GM19467 (cell line): Measurements from ENCODE around the gene PRMT5.
"Not testable (repeated sequence)": the region's sequence is repeated elsewhere in the genome, so short reads cannot be mapped to it uniquely, and the experiment has no call there.

ENCODE experiments used
- ATAC-seq: cut with Tn5 transposase; IDR thresholded peaks from one replicate; pipeline ENCODE4 v1.9.1; 2021; ENCODE audit warnings: mild to moderate bottlenecking, moderate library complexity; ENCODE audit not compliant: unreplicated experiment

Gene PRMT5

DNA sequence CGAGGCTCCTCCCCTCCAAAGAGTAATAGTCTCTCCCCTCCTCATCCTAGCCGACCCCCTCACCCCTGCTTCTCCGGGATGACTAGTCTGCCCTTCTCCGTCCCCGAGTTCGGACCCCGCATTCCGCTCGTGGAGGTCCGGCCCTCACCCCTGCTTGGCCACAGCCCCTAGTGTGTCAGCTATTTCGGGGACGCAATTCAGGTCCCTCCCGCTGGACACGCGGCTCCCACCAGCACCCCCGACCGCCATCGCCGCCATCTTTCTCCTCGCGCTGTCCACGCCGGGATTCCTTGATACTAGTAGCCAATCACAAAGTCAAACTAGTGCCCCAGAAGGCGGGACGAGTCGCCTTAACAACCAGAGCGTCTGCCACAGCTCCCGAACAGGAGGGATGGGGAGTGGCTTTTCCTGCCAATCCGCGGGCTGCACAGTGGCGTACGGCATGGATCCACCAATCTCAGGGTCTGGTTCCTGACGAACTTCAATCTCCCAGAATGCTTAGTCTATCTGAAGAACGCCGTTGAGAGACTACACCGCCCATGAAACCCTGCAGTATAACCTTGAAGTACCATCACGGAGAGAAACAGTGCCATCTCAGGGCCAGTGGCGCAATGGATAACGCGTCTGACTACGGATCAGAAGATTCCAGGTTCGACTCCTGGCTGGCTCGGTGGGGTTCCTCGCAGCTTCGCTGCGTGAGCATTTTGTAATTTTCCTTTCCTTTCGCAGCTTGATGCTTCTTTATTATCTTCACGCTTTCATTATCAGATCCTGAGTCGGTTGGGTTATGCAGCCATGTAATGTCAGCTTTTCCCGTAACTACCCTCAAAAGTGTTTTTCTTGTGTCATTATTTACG lies at the start of gene PRMT5:
TSS of gene PRMT5 (minus strand) at position 273 of the 857 bp plus-strand sequence. CDS start at position 258, 15 bp downstream.
- peak; percentile 91 for ATAC-seq

DNA sequence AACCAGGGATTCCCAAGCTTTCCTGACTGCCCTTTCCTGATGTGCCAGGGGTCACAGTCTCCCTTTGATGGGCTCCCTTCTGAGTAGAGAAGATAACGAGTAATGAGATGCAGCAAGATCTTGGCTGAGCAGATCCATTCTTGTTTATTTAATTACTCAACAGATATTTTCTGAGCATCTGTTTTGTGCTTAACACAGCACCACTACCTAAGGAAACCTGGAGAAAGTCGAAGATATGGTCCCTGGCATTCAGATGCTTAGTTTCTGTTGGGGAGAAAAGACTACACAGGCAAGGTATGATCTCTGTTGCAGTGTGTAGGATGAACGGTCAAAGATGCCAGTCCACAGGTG lies 49.3 kb upstream of the PRMT5 start:
- no peak for ATAC-seq

DNA sequence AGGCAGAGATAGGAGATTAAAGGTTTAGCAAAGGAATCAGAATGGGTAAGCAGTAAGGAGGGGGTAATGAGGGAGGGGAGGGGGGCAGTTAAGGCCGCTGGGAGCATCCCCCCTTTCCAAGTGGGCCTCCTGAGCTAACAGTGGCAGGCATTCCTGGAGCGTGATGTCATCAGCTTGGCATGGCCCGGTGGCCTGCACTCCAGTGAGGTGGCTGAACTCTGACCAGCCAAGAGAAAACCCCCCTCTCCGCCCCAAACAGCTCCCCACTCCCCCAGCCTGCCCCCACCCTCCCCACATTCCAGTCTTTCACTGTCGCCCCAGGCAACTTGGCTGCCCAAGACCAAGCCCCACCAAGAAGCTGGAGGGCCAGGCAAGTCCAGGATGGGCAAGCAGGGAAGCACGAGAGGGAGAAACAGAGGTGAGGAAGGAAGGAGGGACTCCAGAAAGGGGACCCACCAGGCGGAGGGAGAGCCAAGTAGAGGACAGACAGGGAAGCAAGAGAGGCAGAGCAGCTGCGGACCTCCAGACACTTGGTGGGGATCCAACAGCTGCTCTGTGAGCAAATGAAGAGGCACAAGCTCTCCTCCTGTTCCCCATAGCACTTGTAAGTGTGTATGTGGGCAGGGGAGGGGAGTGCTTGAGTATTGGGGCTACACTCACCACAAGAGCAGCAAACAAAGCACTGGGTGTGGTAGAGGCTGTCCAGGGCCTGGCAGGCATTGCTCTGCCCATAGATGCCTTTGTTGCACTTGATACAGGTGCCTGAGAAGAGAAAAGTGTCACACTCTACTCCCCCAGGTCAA lies 48.7 kb upstream of the PRMT5 start:
- ATAC-seq: no peak

DNA sequence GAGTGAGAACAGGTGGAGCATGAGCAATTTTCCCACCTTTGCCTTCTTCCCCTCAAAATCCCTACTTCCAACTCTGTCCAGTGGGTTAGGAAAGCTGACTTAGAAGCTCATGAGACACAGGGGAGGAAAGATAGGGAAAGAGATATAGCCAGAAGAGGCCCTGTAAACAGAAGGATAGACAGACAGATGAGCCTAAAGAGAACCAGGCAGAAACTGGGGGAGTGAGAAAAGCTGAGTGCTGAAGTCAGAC lies 48.2 kb upstream of the PRMT5 start:
- no peak for ATAC-seq

DNA sequence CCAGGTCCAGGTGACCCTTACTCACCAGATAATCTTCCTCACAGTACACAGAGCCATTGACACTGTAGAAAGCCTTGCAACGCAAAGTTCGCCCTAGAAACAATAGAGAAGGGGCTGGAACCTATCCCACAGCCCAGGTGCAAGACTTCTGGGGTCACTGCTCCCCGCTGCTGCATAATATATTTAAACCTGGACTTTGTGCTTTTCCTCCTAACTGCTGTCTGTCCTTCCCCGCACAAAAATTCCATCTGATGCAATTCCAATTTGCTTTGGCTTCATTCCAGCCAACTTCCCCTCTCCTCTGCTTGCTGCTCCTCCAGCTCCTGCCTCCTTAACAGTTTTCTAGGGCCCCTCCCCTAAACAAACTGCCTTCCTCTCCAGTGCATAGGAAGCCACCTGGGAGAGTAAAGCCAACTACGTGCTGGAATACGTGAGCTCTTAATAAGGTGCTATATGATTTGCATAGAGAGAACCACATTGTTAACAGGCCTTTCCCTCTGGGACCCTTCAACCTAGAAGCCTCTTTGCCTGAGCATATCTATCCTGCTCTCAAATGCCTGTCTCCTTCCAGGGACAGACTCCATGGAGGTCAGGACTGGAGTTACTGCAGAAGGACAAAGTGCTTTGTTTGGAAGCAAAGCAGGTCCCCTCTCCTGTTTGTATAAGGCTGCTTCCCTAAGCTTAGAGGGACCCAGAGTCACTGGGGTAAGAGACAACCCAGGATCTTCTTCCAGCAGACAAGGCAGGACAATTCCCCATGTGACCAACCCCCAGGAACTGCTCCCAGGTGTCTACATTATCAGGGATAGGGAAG lies 47.7 kb upstream of the PRMT5 start:
- ATAC-seq: no peak

DNA sequence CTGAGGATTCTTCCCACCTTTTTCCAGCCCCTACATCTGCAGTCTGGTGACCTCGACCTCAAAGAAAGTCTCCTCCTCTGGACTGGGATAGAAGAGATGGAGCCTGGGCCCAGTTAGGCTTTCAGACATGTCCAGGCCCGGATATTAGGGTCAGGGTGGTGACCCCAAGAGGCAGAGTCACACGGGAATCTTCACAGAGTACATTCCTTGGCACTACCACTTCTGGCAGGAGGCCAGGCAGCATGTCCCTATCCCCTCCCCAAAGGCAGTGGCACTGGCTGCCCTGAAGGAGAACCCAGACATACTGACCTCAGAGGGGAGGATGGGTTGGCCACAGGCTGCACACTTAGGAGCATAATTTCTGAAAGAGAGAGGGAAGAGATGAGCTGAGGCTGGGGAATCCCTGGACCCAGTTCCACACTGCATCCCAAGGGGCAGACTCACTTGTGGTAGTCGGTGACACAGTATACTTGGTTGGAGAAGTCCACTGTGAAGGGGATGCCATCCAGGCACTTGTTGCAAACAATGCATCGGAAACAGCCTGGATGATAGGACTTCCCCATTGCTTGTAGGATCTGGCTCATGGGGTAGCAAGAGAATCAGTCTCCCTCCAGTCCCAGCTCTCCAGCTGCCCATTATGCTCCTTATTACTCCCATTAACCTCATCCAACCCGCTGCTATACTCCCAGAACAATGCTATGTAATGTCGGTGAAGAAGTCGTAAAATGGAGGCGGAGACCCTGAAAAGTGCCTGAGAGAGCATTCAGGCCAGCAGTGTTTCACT lies 45.5 kb upstream of the PRMT5 start:
- no peak for ATAC-seq

DNA sequence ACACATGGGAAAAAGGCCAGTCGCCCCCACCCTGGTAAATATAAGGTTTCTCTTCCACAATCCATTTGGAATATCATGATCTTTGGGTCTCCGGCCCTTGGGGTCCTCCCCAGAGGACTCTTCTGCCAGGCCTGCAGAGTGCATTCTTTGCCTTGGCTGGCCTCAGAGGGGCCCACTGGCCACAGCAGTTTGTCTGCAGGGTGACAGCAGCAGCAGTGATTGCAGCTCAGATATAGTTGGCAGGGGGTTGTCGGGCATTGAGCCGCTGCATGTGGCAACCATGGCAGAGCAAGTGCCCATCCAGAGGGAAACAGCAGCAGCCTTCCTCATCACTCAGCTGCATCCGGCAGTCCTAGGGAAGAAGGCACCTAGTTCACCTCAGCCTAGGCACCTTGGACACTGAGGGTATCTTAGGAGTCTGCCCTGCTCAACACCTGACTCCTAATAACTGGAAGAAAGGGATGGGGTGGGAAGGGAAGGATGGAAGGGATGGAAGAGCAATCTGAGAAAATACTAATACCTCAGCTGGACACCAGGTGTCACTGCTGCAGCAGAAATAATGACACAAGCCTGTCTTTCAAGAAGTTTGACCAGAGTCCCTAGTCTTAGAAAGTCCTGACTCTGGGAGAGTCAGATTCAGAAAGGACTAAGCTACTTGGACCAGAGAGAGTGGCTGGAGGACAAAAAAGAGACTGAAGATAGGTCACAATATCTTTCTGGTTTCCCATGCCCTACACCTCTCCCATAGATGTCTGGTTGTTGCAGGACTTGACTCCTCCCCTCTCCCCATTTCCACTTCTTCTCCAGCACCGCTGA lies 44.2 kb upstream of the PRMT5 start:
- ATAC-seq: no peak

DNA sequence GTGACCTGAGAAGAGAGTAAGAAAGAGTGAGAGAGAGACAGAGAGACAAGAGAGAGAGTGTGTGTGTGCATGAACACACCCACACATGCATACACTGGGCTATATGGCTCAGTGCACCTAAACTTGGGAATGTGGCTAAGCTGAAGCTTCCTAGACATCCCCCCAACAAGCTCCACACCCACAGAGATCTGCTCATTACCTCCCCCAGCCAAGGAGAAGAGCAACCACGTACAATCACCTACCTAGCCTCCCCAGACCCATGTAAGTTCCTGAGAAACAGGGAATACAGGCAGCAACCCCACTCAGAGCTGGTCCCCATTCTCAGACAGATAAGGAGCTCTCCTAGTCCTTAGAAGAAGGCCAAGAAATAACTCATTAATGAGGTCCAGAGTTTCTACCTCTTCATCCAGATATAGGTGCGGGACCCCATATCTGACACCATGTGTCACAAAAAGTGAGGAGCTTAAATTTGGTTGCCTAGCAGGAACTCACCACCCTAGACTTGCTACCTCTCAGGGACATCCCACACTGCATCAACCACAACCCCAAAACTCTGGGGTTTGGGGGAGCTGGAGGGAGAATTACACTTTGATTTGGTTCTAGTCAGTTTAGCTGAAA lies 43.2 kb upstream of the PRMT5 start:
- no peak for ATAC-seq

DNA sequence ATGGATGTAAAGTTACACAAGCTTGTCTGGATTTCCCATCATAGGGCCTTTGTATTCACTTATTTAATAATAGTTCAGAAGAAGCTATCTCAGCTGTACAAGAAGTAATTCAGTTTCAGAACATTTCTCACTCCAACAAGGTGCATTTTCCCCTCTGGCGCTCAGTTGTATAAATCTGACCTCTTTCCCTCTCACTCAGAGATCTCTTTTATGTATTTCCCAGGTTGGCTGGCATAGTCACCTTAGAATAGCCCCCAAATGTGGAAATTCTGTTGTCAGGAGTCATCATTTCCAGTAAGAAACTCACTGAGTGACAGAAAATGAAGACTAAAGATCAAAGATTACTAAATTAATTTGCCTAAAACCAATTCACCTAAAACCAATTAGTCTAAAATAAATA lies 42.0 kb upstream of the PRMT5 start:
- ATAC-seq: no peak

DNA sequence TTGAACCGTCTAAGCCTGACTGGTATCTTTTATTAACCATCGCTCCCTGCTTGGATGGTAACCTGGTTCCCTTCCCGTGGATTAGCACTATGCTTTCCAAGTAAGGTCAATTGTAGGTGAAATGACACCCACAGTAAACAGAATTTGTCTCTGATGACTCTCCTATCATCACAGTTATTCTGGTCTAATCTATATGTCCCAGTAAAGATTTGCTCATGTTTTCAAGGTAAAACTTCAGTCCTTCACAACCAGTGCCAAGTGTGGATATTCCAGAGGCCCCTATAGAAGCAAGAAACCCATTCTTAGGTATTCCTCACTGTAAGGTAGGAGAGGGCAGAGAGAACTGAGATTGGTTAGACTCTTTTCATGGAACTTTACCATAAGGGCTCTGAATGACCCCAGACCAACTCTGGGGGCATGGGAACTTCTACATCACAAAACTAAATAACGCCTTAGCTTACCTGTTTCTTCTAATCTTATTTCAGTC lies 37.6 kb upstream of the PRMT5 start:
- ATAC-seq: no peak

DNA sequence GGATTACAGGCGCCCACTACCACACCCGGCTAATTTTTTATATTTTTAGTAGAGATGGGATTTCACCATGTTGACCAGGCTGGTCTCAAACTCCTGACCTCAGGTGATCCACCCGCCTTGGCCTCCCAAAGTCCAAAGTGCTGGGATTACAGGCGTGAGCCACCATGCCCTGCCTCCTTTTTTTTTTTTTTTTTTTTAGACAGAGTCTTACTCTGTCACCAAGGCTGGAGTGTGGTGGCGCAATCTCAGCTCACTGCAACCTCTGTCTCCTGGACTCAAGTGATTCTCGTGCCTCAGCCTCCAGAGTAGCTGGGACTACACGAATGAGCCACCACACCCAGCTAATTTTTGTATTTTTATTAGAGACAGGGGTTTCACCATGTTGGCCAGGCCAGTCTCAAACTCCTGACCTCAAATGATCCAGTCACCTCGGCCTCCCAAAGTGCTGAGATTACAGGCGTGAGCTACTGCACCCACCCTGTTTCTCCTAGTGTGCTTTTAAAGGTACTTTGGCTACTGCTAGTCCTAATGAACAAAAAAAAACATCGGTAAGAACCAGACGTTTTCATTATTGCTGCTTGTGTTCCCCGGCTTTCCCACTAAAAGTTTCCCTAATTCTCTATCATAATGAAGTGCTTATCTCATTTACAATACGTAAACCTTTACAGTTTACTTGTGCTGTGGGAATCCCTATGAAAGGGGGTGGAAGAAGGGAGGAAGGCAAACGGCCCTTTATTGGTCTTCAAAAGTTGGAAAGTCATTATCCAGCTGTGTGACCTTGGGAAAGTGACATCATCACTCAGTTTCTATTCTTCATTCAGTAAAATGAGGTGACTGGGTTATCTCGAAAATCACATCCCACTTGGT lies 37.0 kb upstream of the PRMT5 start:
- ATAC-seq: not testable (repeated sequence)

DNA sequence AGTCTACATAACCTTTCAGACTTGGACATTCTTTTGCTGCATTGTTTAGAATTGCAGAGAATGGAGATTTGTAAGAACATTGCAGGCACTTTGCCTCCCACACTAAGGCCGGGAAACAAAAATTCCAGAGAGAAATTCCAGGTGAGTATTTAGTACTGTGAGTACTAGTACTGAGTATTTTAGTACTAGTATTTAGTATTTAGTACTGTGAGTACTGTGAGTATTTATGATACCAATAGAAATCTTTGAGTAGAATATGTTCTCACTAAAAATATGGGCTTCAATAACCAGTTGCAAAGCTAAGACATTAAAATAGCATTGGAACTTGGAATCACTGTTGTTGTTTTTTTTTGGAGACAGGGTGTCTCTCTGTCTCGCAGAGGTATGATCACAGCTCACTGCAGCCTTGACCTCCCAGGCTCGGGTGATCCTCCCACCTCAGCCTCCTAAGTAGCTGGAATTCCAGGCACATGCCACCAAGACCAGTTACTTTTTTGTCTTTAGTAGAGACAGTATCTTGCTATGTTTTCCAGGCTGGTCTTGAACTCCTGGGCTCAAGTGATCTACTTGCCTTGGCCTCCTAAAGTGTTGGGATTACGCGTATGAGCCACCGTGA lies 33.0 kb upstream of the PRMT5 start:
- ATAC-seq: no peak

DNA sequence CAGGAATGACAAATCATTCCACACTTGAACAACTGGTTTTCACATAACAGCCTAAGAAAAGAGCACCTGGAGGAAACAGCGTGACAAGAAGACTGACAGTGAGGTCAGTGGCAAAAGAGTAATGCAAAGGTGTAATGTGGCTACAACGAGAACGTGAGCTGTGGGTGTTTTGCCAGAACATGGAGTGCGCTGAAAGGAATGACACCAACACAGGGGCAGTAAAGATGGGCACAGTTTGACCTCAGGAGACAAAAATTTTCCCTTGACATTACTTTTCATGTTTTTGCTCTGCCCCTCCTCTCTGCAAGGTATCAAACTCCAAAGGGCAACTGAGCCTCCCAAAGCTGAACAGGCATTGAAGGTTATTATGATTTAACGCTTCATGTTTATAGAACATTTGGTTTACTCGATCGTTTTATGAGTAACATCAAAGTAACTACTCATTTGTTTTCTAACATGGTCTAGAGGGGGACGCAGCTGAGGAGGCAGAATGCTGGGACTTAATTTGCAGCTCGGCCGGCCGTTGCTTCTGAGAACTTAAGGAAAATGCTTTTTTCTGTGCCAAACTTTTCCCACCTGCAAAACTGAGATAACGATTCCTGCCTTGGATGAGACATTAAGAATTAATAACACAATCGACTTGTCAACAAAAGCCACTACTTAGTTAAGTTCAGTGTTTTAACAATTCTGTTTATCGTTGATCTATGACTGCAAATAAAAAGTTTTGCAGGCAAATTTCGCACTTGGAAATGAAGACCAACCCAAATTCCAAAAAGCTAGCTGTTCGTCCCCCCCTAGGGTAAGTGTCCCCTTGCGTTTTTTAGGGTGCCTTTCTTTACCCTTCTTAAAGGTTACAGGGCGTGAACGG lies 26.8 kb upstream of the PRMT5 start:
- ATAC-seq: no peak

DNA sequence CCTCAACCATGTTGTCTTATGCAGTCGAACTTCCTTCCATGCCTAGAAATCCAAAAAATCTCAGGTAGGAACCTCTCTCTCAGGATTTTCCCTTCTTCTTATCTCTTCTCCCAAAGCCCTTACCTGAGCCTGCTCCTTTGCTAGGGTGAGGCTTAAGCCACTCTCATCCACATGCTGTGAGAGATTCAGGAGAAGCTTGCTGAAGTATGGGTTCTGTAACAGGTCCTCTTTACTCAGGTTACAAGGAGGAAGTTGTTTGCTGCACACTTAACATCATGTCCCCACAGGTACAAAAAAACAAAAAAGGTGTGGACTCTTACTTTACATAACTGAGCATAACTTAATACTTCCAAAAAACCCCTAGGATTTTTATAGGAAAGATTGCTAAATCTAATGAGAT lies 23.2 kb upstream of the PRMT5 start:
- ATAC-seq: no peak

DNA sequence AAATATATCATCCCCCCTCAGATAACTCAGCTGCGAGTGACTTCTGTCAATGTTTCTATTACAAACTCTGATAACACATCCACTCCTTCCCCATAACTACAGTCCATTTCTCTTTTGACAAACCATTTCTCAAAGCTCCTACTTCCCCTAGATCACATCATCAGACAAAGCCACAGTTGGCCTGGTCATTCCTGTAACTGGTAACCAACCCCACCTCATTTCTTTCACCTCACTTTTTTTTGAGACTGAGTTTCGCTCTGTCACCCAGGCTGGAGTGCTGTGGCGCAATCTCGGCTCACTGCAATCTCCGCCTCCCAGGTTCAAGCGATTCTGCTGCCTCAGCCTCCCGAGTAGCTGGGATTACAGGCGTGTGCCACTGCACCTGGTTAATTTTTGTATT lies 22.6 kb upstream of the PRMT5 start:
- not testable (repeated sequence) for ATAC-seq

DNA sequence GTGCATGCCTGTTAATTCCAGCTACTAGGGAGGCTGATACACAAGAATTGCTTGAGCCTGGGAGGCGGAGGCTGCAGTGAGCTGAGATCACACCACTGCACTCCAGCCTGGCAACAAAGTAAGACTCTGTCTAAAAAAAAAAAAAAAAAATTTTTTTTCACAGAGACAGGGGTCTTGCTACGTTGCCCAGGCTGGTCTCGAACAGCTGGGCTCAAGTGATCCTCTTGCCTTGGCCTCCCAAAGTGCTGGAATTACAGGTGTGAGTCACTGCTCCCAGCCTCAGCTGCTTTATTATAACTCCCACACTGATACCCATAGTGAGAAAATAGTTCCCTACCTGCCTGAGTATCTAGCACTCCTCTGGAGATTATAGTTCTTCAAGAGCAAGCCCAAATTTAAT lies 16.5 kb upstream of the PRMT5 start:
- no peak for ATAC-seq

DNA sequence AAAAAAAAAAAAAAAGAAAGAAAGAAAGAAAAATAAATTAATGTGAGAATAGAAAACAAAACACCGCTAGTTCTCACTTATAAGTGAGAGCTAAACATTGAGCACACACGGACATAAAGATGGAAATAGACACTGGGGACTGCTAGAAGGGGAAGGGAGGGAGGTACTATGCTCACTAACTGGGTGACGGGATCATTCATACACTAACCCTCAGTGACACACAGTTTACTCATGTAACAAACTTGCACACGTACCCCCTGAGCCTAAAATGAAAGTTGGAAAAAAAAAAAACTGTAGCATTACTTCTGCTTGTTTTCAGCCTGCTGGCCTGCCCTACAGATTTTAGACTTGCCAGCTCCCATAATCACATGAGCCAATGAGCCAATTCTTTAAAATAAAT lies 10.5 kb upstream of the PRMT5 start:
- no peak for ATAC-seq
